Measurements from ENCODE around the gene PKNOX2. TPM values are rescaled to one million over a fixed set of nuclear protein-coding genes. Genes with fewer than 3 reads are reported as not detected.

PKNOX2 gene
- total RNA-seq, 1 donor = under 0.01 TPM

DNA sequence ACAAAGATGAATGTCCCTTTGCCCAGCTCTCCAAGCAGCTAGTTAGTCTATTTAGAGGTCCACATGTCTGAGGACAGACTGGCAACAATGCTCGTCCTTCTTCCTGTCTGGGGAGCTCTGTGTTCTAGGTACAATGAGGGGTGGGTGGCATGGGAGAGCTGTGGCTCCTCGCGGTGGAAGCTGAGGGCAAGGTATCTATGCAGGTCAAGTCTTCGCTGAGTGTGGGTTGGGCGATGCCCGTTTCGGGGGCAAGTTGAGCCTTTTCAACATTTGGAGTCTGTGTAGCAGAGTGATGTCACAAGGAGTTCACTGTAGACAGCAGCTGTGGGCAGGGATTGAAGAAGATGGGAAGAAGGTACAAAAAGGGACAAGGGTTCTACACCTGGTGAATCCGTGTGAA is 168.3 kb downstream of the PKNOX2 start:
- H3K79me2 ChIP-seq (ENCODE audit: insufficient read depth, low read length) = no peaks in the 10 kb centered on the region
- no peak overlapping the region for H2AFZ ChIP-seq (ENCODE audit: low read length)
- H3K36me3 ChIP-seq (ENCODE audit: insufficient read depth, low read length) = no peaks in the 10 kb centered on the region
- H3K27me3 ChIP-seq (ENCODE audit: insufficient read depth, low read length) = peaks cover 2% of the 10 kb centered on the region
- no peak for DNase-seq (ENCODE audit: insufficient read length, low spot score, missing footprints)
- H3K4me3 ChIP-seq (ENCODE audit: insufficient read depth, low read length) = no peak overlapping the region
- no peaks in the 10 kb centered on the region for H4K20me1 ChIP-seq (ENCODE audit: insufficient read depth, low read length)
- no peak overlapping the region for H3K4me2 ChIP-seq (ENCODE audit: insufficient read depth, low read length)
- H3K4me1 ChIP-seq (ENCODE audit: insufficient read depth, low read length) = no peaks in the 10 kb centered on the region
- no peaks in the 10 kb centered on the region for H3K9me3 ChIP-seq (ENCODE audit: low read depth, low read length)
- TF ChIP-seq, protein P1, sequence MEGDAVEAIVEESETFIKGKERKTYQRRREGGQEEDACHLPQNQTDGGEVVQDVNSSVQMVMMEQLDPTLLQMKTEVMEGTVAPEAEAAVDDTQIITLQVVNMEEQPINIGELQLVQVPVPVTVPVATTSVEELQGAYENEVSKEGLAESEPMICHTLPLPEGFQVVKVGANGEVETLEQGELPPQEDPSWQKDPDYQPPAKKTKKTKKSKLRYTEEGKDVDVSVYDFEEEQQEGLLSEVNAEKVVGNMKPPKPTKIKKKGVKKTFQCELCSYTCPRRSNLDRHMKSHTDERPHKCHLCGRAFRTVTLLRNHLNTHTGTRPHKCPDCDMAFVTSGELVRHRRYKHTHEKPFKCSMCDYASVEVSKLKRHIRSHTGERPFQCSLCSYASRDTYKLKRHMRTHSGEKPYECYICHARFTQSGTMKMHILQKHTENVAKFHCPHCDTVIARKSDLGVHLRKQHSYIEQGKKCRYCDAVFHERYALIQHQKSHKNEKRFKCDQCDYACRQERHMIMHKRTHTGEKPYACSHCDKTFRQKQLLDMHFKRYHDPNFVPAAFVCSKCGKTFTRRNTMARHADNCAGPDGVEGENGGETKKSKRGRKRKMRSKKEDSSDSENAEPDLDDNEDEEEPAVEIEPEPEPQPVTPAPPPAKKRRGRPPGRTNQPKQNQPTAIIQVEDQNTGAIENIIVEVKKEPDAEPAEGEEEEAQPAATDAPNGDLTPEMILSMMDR (IDR thresholded peaks at IDR 0.05; ENCODE audit: extremely low read depth, low read depth, low read length) = no peak
- no peak overlapping the region for H3K27ac ChIP-seq (ENCODE audit: low read depth, low read length)

DNA sequence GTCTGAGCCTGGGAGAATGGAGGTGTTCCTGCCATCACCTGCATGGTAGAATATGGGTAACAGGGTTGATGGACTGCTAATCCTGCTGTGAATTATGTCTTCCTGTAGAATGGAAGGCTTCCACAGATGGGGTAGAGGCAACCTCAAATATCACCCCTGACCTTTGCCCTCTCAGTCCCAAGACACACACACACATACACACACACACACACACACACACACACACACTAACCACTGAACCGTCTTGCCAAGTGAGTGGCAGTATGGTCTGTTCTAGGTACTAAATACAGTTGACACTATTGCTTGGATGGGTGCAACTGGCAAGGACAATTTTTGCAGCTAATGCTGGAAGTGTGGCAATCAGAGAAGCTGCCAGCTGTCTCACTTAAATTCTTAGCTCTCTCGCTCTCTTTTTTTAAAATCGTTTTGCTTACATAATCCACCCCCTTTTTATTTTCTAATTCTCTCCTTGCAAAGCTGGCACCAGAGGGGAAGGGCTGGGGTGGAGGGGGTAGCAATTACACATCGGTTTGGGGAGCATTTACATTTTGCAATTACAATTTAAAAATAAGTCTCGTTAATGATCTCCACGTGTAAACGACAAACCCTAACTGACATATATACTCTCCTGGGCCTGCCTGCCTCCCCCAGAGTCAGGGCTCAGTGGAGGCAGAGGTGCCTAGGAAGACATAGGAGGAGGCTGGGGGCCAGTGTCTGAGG is 169.0 kb downstream of the PKNOX2 start:
- Histone ChIP-seq H3K27ac (ENCODE audit: low read depth, low read length) (no peak overlapping the region), H4K20me1 (ENCODE audit: insufficient read depth, low read length) (no peaks in the 10 kb centered on the region), H3K79me2 (ENCODE audit: insufficient read depth, low read length) (no peaks in the 10 kb centered on the region), H2AFZ (ENCODE audit: low read length) (no peak overlapping the region), H3K9me3 (ENCODE audit: low read depth, low read length) (no peaks in the 10 kb centered on the region), H3K36me3 (ENCODE audit: insufficient read depth, low read length) (no peaks in the 10 kb centered on the region), H3K4me2 (ENCODE audit: insufficient read depth, low read length) (no peak overlapping the region), H3K4me1 (ENCODE audit: insufficient read depth, low read length) (no peaks in the 10 kb centered on the region), H3K4me3 (ENCODE audit: insufficient read depth, low read length) (no peak overlapping the region), H3K27me3 (ENCODE audit: insufficient read depth, low read length) (peaks cover 2% of the 10 kb centered on the region)
- DNase-seq (ENCODE audit: insufficient read length, low spot score, missing footprints) = peak; percentile 54
- TF ChIP-seq, protein P1 (IDR thresholded peaks at IDR 0.05; ENCODE audit: extremely low read depth, low read depth, low read length) = no peak

DNA sequence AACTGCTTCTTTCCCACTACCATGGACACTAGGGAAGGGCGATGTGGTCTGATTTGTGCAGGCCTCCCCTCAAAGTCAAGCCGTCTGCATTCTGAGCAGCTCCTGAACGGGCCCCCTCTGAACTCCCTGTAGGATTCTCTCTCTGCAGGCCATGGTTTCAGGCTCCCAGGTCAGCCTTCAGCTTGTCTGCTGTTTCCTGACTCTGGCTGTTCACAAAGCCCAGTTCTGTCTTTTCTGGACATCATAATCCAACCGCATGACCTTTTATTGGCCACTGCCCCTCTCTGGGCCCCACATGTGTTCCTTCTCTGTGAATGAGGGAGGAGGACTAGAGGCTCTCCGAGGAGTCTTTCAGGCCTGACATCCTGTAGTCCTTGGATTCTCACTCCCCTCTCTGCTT is 170.6 kb downstream of the PKNOX2 start:
- TF ChIP-seq, protein P1 (IDR thresholded peaks at IDR 0.05; ENCODE audit: extremely low read depth, low read depth, low read length) = no peak
- Histone ChIP-seq H3K27me3 (ENCODE audit: insufficient read depth, low read length) (no peaks in the 10 kb centered on the region), H3K9me3 (ENCODE audit: low read depth, low read length) (no peaks in the 10 kb centered on the region), H3K27ac (ENCODE audit: low read depth, low read length) (no peak overlapping the region), H2AFZ (ENCODE audit: low read length) (no peak overlapping the region), H3K4me1 (ENCODE audit: insufficient read depth, low read length) (no peaks in the 10 kb centered on the region), H3K36me3 (ENCODE audit: insufficient read depth, low read length) (no peaks in the 10 kb centered on the region), H3K4me2 (ENCODE audit: insufficient read depth, low read length) (no peak overlapping the region), H3K79me2 (ENCODE audit: insufficient read depth, low read length) (no peaks in the 10 kb centered on the region), H4K20me1 (ENCODE audit: insufficient read depth, low read length) (no peaks in the 10 kb centered on the region), H3K4me3 (ENCODE audit: insufficient read depth, low read length) (no peak overlapping the region)
- no peak for DNase-seq (ENCODE audit: insufficient read length, low spot score, missing footprints)

DNA sequence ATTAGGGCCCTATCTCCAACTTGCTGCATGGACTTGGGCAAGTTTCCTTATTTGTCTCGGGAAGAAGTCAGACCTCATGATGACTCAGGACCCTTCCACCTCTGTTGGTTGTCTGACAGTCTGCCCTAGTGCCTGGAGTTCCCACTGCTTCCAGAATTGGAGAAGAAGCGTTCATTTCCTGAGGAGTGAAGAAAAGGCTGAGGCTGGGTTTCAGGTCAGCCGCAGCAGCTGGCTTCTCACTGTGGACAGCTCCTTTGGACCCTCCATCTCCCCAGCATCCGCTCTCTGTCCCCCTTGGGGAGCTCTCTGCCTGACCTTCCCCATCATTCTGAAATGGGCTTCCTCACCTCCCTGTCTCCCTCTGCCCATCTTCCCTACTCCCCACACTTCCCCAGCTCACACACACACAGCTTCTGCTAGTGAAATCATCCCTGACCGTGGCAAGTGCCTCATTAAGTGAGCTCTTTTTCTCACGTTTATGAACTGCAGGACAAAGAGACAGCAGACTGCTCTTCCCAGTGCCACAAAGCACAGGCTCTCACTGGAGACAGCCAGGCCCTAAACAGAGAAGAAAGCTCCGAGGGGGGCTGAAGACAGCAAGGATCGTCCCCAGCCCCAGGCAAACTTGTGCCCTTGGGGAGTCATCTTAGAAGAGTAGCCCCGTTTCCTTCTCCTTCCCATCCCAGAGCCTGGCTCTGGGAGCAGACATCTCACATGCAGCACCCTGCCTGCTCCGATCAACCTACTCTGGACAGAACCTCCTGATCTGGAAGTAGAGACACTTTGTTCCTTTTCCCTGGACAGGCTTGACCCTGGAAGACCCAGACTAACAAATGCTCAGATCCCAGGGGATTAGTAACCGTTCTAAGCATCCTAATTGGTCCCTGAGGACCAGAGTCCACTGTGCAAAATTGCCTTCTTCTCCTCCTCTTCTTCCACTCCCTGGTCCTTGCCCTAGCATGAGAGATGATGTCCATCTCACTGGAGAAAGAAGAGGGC is 173.6 kb downstream of the PKNOX2 start:
- H3K4me2 ChIP-seq (ENCODE audit: insufficient read depth, low read length) = no peak overlapping the region
- no peak for DNase-seq (ENCODE audit: insufficient read length, low spot score, missing footprints)

More for the DNA sequence above, 173.6 kb downstream of the PKNOX2 start:
- Histone ChIP-seq H2AFZ (ENCODE audit: low read length) (no peak overlapping the region), H3K4me1 (ENCODE audit: insufficient read depth, low read length) (no peaks in the 10 kb centered on the region), H3K27me3 (ENCODE audit: insufficient read depth, low read length) (peaks cover 2% of the 10 kb centered on the region), H3K36me3 (ENCODE audit: insufficient read depth, low read length) (no peaks in the 10 kb centered on the region), H3K27ac (ENCODE audit: low read depth, low read length) (no peak overlapping the region), H3K4me3 (ENCODE audit: insufficient read depth, low read length) (no peak overlapping the region), H3K9me3 (ENCODE audit: low read depth, low read length) (no peaks in the 10 kb centered on the region), H3K79me2 (ENCODE audit: insufficient read depth, low read length) (no peaks in the 10 kb centered on the region), H4K20me1 (ENCODE audit: insufficient read depth, low read length) (no peaks in the 10 kb centered on the region)
- TF ChIP-seq, protein P1 (IDR thresholded peaks at IDR 0.05; ENCODE audit: extremely low read depth, low read depth, low read length) = no peak

Data from osteoblast (primary cell).